WTC11 (cell line): ENCODE results near the gene FFAR1.

Experiments used
- GTF2I ChIP-seq: fragments of 250-450 bp; sonication (Bioruptor Pico); conservative IDR thresholded peaks from 2 replicates; pipeline ENCODE4 v1.4.0; 2021; ENCODE audit warnings: mild to moderate bottlenecking
- NFE2L1 ChIP-seq: sonication (generic); formaldehyde crosslinking; IDR thresholded peaks from 2 replicates; pipeline ENCODE4 v1.8.1; 2023; ENCODE audit warnings: missing genetic modification reagents
- NFYB ChIP-seq: sonication (generic); formaldehyde crosslinking; conservative IDR thresholded peaks from 2 replicates; pipeline ENCODE4 v1.8.0; 2022; ENCODE audit warnings: low read depth, missing genetic modification reagents
- NR3C1 ChIP-seq: sonication (generic); formaldehyde crosslinking; conservative IDR thresholded peaks from 2 replicates; pipeline ENCODE4 v1.8.1; 2023; ENCODE audit warnings: low read depth, mild to moderate bottlenecking, missing genetic modification reagents
- RELA ChIP-seq: sonication (generic); formaldehyde crosslinking; IDR thresholded peaks from 2 replicates; pipeline ENCODE4 v1.8.1; 2022; ENCODE audit warnings: missing genetic modification reagents, mild to moderate bottlenecking, borderline replicate concordance
- SP1 ChIP-seq: sonication (generic); formaldehyde crosslinking; conservative IDR thresholded peaks from 2 replicates; pipeline ENCODE4 v1.8.1; 2022; ENCODE audit warnings: missing genetic modification reagents
- ZNF671 ChIP-seq: fragments of 250-450 bp; sonication (Bioruptor Pico); IDR thresholded peaks from 2 replicates; pipeline ENCODE4 v1.8.0; 2021; ENCODE audit warnings: mild to moderate bottlenecking
- TF ChIP-seq, protein P1 (sequence below): fragments of 200-600 bp; IDR thresholded peaks from 2 replicates; pipeline ENCODE4 v1.8.0; 2022; ENCODE audit warnings: antibody characterized with exemption
- TF ChIP-seq, protein P2 (sequence below): sonication (generic); formaldehyde crosslinking; IDR thresholded peaks from 2 replicates; pipeline ENCODE4 v1.8.1; 2023; ENCODE audit warnings: mild to moderate bottlenecking, missing genetic modification reagents, borderline replicate concordance
- TF ChIP-seq, protein P3 (sequence below): sonication (generic); formaldehyde crosslinking; IDR thresholded peaks from 2 replicates; pipeline ENCODE4 v1.8.1; 2022; ENCODE audit warnings: low read depth, mild to moderate bottlenecking, moderate library complexity, missing genetic modification reagents, borderline replicate concordance
- TF ChIP-seq, protein P4 (sequence below): sonication (generic); formaldehyde crosslinking; IDR thresholded peaks from 2 replicates; pipeline ENCODE4 v1.8.0; 2023; ENCODE audit warnings: missing genetic modification reagents, mild to moderate bottlenecking, borderline replicate concordance
- TF ChIP-seq, protein P5 (sequence below): sonication (generic); formaldehyde crosslinking; conservative IDR thresholded peaks from 2 replicates; pipeline ENCODE4 v1.8.1; 2022; ENCODE audit warnings: mild to moderate bottlenecking, missing genetic modification reagents

DNA sequence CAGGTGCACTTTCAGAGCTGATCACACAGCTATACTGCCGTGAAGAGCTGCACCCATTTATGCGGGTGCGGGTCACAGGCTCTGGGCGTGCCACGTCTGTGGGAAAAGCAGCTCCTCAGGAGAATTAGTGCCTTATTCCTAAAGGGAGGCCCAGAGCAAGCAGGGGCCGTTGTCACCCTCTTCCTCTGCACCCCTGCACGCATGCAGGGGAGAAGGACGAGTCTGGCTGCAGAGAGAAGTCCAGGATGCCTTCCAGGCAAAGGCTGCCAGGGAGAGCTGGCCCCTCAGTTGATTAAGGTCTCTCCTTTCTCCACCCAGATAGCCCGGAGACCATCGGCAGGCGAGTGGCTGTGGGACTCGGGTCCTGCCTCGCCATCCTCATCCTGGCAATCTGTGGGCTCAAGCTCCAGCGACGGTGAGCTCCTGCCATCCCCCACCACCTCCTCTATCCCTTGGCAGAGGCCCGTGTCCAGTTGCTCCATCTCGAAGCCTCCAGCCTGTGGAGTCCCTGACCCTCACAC is 3.1 kb upstream of the FFAR1 start:
- TF ChIP-seq, protein P1, sequence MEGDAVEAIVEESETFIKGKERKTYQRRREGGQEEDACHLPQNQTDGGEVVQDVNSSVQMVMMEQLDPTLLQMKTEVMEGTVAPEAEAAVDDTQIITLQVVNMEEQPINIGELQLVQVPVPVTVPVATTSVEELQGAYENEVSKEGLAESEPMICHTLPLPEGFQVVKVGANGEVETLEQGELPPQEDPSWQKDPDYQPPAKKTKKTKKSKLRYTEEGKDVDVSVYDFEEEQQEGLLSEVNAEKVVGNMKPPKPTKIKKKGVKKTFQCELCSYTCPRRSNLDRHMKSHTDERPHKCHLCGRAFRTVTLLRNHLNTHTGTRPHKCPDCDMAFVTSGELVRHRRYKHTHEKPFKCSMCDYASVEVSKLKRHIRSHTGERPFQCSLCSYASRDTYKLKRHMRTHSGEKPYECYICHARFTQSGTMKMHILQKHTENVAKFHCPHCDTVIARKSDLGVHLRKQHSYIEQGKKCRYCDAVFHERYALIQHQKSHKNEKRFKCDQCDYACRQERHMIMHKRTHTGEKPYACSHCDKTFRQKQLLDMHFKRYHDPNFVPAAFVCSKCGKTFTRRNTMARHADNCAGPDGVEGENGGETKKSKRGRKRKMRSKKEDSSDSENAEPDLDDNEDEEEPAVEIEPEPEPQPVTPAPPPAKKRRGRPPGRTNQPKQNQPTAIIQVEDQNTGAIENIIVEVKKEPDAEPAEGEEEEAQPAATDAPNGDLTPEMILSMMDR, result no peak
- no peak for TF ChIP-seq NFYB (CRISPR knock-in tag)
- TF ChIP-seq, protein P2, sequence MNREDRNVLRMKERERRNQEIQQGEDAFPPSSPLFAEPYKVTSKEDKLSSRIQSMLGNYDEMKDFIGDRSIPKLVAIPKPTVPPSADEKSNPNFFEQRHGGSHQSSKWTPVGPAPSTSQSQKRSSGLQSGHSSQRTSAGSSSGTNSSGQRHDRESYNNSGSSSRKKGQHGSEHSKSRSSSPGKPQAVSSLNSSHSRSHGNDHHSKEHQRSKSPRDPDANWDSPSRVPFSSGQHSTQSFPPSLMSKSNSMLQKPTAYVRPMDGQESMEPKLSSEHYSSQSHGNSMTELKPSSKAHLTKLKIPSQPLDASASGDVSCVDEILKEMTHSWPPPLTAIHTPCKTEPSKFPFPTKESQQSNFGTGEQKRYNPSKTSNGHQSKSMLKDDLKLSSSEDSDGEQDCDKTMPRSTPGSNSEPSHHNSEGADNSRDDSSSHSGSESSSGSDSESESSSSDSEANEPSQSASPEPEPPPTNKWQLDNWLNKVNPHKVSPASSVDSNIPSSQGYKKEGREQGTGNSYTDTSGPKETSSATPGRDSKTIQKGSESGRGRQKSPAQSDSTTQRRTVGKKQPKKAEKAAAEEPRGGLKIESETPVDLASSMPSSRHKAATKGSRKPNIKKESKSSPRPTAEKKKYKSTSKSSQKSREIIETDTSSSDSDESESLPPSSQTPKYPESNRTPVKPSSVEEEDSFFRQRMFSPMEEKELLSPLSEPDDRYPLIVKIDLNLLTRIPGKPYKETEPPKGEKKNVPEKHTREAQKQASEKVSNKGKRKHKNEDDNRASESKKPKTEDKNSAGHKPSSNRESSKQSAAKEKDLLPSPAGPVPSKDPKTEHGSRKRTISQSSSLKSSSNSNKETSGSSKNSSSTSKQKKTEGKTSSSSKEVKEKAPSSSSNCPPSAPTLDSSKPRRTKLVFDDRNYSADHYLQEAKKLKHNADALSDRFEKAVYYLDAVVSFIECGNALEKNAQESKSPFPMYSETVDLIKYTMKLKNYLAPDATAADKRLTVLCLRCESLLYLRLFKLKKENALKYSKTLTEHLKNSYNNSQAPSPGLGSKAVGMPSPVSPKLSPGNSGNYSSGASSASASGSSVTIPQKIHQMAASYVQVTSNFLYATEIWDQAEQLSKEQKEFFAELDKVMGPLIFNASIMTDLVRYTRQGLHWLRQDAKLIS, result no peak
- TF ChIP-seq, protein P3, sequence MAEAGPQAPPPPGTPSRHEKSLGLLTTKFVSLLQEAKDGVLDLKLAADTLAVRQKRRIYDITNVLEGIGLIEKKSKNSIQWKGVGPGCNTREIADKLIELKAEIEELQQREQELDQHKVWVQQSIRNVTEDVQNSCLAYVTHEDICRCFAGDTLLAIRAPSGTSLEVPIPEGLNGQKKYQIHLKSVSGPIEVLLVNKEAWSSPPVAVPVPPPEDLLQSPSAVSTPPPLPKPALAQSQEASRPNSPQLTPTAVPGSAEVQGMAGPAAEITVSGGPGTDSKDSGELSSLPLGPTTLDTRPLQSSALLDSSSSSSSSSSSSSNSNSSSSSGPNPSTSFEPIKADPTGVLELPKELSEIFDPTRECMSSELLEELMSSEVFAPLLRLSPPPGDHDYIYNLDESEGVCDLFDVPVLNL (CRISPR knock-in tag), result no peak
- TF ChIP-seq, protein P4, sequence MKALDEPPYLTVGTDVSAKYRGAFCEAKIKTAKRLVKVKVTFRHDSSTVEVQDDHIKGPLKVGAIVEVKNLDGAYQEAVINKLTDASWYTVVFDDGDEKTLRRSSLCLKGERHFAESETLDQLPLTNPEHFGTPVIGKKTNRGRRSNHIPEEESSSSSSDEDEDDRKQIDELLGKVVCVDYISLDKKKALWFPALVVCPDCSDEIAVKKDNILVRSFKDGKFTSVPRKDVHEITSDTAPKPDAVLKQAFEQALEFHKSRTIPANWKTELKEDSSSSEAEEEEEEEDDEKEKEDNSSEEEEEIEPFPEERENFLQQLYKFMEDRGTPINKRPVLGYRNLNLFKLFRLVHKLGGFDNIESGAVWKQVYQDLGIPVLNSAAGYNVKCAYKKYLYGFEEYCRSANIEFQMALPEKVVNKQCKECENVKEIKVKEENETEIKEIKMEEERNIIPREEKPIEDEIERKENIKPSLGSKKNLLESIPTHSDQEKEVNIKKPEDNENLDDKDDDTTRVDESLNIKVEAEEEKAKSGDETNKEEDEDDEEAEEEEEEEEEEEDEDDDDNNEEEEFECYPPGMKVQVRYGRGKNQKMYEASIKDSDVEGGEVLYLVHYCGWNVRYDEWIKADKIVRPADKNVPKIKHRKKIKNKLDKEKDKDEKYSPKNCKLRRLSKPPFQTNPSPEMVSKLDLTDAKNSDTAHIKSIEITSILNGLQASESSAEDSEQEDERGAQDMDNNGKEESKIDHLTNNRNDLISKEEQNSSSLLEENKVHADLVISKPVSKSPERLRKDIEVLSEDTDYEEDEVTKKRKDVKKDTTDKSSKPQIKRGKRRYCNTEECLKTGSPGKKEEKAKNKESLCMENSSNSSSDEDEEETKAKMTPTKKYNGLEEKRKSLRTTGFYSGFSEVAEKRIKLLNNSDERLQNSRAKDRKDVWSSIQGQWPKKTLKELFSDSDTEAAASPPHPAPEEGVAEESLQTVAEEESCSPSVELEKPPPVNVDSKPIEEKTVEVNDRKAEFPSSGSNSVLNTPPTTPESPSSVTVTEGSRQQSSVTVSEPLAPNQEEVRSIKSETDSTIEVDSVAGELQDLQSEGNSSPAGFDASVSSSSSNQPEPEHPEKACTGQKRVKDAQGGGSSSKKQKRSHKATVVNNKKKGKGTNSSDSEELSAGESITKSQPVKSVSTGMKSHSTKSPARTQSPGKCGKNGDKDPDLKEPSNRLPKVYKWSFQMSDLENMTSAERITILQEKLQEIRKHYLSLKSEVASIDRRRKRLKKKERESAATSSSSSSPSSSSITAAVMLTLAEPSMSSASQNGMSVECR (CRISPR knock-in tag), result no peak
- TF ChIP-seq NFE2L1 (CRISPR knock-in tag), result no peak
- TF ChIP-seq ZNF671, result no peak
- no peak for TF ChIP-seq SP1 (CRISPR knock-in tag)
- TF ChIP-seq NR3C1 (CRISPR knock-in tag), result no peak
- TF ChIP-seq GTF2I, result no peak
- TF ChIP-seq, protein P5, sequence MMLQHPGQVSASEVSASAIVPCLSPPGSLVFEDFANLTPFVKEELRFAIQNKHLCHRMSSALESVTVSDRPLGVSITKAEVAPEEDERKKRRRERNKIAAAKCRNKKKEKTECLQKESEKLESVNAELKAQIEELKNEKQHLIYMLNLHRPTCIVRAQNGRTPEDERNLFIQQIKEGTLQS (CRISPR knock-in tag), result no peak
- no peak for TF ChIP-seq RELA
